Ishikawa (cell line): Measurements from ENCODE around the gene TMEM38B.

Source experiments
- EGR1 ChIP-seq: IDR thresholded peaks from 2 replicates; pipeline ENCODE4 v1.6.1; 2012
- NFIC ChIP-seq: IDR thresholded peaks from 2 replicates; pipeline ENCODE4 v1.6.1; 2012
- RAD21 ChIP-seq: IDR thresholded peaks from 2 replicates; pipeline ENCODE4 v1.6.1; 2012; ENCODE audit warnings: low read depth
- TCF12 ChIP-seq: IDR thresholded peaks from 2 replicates; pipeline ENCODE4 v1.6.1; 2012; ENCODE audit warnings: low read depth
- ZBTB7A ChIP-seq: IDR thresholded peaks from 2 replicates; pipeline ENCODE4 v1.6.1; 2012; ENCODE audit warnings: low read depth
- TF ChIP-seq, protein P1 (sequence below): IDR thresholded peaks from 2 replicates; pipeline ENCODE4 v1.6.1; 2012

DNA sequence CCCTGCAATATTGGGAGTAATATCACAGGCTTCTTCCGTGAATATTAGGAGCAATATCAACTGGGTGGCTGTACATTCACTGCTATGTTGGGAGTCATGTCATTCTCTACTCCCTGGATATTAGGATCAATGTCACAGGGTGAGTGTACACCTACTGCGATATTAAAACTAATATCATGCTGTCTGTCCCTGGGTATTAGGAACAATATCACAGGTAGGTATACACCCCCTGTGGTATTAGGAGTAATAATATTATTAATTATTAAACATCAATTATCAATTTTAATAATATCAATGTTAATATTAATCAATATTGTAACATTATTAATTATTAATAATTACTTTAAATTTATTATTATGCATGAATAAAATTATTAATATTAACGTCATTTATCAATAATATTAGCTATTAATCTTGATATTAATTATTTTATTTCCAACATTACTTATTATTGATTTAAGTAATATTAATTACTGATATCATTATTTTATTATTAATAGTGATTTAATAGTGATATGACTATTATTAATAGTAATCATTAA lies 121.9 kb downstream of the TMEM38B start:
- no peak for TF ChIP-seq NFIC
- TF ChIP-seq, protein P1, sequence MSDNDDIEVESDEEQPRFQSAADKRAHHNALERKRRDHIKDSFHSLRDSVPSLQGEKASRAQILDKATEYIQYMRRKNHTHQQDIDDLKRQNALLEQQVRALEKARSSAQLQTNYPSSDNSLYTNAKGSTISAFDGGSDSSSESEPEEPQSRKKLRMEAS, result no peak
- no peak for TF ChIP-seq TCF12
- TF ChIP-seq RAD21, result no peak
- TF ChIP-seq EGR1, result no peak
- TF ChIP-seq ZBTB7A, result no peak
